CD4-positive, alpha-beta T cell treated with Interleukin-4 for 4 hours (primary cell): ENCODE measurements around the gene COX11.
A peak's percentile ranks its signal among the peaks of the same experiment; 100 is the strongest.

Experiments
- DNase-seq: peaks from one replicate; pipeline ENCODE4 v3.0.0-alpha.2; 2020

COX11 gene, protein sequence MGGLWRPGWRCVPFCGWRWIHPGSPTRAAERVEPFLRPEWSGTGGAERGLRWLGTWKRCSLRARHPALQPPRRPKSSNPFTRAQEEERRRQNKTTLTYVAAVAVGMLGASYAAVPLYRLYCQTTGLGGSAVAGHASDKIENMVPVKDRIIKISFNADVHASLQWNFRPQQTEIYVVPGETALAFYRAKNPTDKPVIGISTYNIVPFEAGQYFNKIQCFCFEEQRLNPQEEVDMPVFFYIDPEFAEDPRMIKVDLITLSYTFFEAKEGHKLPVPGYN

DNA sequence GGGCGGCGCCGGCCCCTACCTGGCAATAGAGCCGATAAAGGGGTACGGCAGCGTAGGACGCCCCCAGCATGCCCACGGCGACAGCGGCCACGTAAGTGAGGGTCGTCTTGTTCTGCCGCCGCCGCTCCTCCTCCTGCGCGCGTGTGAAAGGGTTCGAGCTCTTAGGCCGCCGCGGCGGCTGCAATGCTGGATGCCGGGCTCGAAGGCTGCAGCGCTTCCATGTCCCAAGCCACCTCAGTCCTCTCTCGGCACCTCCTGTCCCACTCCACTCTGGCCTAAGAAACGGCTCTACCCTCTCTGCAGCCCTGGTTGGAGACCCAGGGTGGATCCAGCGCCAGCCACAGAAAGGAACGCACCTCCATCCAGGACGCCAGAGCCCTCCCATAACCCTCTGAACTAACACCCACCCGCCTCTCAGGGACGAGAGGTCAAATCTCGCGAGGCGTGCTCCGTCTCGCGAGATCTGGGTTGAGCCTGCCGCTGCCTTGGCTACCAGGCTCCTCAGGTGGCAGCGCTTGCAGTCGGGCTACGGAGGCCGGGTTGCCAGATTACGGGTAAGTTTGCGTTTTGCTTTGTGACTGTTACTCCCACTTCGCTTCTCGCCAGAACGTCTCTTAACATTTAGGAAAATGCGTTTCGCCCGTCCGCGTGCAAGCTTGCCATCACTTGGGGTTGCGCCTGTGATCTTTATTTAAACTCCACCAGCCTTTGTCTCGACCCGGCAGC, at the start of gene COX11, which contains the start of gene STXBP4:
Gene COX11, minus strand, starts transcription at position 393 of the 726 bp plus-strand sequence. Its CDS starts 8 bp downstream, at position 385.
Gene STXBP4, plus strand, starts transcription at position 504 of the 726 bp plus-strand sequence. CDS start 17,455 bp downstream, outside the sequence.
- peak; percentile 97 for DNase-seq

DNA sequence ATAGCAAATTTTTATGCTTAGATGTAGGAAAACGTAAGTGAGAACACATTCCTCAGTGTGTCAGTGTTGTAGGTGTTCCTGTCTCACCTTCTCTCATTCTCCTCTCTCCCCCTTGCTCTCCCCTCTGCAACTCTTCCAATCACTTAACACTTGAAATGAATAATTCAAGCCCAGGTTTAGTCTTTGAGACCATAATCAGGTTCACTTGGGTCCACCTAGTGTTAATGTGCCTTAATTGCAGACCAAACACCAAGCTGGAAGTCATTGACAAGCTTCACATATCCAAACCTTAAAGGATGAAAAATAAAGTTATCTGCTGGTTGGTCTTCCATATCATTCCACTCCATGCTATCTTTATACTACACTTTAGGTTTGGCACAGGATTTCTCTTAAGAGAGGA, 37.1 kb upstream of the COX11 start:
- peak; percentile 19 for DNase-seq

DNA sequence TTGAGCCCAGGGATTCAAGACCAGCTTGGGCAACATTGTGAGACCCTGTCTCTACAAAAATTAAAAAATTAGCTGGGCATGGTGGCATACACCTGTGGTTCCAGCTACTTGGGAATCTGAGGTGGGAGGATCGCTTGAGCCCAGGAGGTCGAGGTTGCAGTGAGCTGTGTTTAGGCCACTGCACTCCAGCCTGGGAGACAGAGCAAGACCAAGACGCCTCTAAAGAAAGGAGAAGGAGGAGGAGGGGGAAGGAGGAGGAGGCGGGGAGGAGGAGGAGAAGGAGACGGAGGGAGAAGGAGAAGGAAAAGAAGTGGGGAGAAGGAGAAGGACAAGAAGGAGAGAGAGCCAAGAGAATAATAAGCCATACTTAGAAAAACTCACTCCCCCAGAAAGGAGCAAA, 36.0 kb upstream of the COX11 start:
- DNase-seq = no peak

DNA sequence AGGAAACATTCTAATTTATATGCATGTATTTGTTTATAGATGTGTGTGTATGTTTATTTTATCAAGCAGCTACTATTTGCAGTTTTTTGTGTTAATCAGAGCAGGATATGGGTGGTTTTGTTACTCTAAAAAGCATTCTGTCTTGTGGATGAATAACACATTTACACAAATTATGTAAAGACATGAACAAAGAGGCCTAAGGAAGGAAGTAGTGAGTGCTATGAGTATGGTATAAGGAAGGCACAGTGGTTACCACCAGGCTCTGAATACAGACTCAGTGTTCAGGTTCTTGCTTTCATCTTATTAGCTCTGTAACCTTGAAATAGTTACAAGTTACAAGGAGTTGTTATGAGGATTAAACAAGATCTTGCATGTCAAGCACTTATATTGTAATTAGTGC, 34.0 kb upstream of the COX11 start:
- no peak for DNase-seq

DNA sequence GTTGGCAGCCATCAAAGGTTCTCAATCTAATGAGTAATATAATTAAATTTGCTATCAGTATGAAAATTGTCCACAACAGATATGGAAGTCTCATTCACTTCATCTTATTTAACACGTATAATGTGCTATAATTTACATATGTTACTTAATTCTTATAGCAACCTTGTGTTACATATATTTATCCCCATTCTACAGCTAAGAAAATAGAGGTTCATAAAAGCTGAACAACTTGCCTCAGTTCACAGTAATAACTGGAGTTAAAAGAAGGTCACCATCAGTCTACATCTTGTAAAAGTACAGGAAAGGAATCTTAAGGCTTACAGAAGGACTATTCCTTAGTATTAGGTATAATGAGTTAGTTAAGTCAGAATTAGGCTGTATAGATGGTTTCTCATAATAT, 28.0 kb upstream of the COX11 start:
- DNase-seq = no peak

DNA sequence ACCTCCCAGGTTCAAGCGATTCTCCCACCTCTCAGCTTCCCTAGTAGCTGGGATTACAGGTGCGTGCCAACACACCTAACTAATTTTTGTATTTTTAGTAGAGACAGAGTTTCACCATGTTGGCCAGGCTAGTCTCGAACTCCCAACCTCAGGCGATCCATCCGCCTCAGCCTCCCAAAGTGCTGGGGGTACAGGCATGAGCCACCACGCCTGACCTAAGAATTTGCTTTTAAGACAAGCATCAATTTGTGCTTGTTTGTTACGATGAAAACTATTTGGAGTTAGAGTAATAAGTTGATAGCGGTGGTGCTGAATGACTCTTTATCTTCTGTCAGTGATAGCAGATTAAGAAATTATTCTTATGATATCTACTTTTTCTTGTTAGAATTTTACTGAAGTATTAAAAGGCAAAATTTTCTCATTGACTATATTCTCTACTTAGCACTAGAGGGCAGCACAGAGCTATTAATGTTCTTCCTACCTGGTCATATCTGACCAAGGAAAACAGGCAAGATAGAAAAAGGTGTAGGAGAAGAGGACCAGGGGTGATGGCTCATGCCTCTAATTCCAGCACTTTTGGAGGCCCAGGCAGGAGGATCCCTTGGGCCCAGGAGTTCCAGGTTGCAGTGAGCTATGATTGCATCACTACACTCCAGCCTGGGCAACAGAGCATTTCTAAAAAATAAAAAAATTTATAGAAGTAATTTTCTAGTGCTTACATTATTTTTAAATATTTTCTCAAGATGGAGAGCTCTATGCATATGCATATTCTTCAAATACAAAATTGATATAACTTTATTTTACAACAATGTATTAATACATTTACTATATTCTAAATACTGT, 24.6 kb upstream of the COX11 start:
- DNase-seq = peak; percentile 61

DNA sequence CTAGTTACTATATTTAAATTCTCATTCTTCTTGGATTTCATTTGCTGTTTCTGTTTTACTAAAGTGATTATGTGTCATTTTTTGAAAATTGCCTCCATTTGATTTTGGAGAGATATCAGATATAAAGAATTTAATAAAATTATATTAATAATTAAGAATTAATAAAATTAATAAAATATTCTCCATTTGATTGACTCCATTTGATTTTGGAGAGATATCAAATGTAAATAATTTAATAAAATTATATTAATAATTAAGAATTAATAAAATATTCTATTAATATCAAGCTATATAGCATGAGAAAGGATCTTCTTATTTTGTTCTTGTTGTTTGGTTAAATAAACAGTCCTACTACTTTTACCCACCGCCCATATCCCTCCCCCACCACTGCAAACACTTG, 23.1 kb upstream of the COX11 start:
- DNase-seq = no peak

DNA sequence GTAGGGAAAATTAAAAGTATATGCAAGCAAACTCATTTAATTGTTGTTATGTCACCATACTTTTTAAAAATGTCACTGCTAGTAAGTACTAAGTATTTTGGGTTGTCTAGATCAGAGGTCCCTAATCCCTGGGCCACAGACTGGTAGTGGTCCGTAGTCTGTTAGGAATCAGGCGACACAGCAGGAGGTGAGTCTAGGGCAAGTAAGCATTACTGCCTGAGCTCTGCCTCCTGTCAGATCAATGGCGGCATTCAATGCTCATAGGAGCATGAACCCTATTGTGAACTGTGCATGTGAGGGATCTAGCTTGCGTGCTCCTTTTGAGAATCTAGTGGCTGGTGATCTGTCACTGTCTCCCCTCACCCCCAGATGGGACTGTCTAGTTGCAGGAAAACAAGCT, 21.7 kb upstream of the COX11 start:
- no peak for DNase-seq

DNA sequence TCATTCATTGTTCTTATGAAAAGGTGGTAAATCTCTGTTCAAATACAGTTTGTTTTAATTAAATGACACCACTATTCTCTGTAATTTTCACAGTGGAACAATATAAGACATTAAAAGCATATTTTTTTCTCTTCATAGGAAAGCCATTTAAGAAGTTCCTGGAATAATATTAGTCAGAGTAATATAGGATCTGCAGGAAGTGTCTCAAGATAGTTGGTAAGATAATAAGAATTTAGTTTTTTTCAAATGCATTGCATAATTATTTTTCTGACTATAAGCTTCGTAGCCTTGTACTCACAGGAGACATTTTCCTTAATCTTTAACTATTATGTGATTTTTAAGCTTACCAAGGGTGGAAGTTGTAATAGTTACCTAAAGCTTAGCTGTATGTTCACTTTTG, 17.0 kb upstream of the COX11 start:
- no peak for DNase-seq

DNA sequence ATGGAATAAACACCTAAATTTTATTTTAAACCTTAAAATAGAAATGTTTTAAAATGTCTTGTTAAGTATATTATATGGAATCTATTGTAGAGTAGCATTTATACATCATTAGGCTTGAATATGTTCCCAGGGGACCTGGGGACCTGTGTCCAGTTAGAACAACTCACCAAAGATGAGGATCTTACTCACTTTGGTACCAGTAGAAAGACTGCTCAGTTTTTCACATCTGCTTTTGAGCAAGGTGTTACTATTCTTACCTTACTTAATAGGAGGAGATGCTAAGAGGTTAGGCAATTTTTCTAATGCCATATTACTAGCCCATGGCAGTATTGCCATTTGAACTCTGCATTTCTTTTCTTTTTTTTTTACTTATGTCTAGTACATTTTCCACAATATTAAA, 14.8 kb upstream of the COX11 start:
- DNase-seq = no peak

DNA sequence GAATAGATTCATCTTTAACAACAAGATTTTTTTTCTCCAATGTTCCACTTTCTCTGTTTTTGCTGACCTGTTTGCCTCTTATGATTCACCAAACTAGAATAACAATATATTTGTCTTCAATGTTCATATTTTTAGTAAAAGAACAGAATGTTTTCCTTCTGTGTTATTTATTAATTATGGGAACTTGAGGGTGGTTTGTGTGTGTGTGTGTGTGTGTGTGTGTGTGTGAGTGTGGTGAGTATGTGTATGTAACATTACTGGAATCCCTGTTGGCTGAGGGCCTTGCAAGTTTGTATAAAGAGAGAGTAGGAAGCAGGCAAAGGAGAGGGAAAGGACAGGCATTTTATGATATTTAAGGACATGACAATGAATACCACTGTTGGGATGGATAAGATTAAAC, 13.9 kb upstream of the COX11 start:
- DNase-seq = no peak

DNA sequence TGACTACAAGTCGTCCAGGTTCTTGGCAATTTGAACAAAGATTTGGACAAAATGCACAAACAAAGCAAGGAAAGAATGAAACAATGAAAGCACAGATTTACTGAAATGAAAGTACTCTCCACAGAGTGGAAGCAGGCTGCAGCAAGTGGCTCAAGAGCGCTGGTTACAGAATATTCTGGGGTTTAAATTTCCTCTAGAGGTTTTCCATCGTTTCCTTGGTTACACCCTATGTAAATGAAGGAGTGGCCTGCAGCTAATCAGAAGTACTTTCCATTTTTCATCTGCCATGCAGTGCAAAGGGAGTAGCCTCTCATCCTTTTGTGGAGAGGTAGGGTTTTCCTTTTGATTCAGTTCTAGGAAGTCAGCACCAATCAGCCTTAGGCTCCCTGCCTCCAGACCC, 11.9 kb upstream of the COX11 start:
- DNase-seq = no peak

DNA sequence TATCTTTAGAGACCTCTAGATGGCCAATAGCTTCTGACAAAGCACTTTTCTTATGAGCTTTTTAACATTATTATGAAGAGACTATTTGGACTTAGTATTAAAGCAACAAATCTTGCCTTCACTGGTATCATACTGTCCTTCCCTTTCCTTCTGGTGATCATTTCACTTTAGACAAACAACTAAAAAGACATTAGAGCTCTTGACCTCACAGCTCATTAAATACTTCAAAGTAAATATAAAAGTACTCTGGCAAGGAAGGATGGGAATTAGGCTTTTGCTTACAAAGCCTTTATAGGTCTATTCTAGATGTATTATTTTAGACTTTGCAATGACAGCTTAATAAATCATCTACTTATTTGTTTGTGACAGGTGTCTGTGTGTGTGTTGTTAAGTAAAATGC, 11.2 kb upstream of the COX11 start:
- no peak for DNase-seq

DNA sequence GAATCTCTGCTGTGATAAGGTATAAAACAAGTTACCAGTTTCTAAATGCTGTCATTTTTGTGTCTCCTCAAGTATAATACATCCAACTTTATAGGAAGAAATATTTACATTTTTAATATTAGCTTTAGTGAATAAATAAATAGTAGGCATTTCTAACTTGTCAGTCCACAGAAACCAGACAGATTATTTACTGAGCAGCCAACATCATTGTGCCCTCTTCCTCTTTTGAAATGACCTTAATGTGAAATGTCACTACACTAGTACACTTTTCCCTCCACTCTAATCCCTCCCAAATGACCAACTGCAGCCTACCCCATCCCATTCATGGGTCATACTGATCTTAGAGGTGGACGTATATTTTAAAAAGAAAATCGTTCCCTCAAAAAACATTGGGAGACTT, 9.3 kb upstream of the COX11 start:
- no peak for DNase-seq

DNA sequence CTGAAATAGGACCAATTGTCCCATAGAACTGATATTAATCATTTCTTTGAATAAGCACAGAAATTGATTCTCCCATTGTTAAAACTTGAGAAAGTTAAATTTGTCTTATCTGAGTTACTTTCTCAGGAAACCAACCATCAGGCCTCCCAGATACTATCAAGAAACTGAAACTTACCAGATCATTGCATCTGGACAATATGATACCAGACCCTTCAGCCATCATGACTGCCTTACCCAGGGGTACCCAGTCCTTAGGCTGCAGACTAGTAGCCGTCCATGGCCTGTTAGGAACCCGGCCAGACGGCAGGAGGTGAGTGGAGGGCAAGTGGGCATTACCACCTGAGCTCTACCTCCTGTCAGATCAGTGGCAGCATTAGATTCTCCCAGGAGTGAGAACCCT, 7.9 kb upstream of the COX11 start:
- no peak for DNase-seq

DNA sequence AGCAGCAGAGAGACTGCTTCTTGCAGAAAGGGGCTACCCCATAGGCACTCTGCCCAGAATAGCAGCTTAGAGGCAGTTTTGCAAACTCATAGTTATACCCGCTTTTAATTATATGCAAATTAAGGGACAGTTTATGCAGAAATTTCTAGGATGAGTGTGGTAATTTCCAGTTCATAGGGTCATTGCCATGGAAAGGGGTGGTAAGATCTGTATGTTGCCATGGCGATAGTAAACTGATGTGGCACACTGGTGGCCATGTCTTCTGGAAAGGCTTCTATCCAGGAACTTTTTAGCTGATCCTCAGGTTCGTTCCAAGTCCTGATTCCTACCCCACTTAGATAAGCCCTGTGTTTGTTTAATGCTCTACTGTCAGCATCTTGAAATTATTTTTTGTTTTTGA, 6.3 kb upstream of the COX11 start:
- no peak for DNase-seq

DNA sequence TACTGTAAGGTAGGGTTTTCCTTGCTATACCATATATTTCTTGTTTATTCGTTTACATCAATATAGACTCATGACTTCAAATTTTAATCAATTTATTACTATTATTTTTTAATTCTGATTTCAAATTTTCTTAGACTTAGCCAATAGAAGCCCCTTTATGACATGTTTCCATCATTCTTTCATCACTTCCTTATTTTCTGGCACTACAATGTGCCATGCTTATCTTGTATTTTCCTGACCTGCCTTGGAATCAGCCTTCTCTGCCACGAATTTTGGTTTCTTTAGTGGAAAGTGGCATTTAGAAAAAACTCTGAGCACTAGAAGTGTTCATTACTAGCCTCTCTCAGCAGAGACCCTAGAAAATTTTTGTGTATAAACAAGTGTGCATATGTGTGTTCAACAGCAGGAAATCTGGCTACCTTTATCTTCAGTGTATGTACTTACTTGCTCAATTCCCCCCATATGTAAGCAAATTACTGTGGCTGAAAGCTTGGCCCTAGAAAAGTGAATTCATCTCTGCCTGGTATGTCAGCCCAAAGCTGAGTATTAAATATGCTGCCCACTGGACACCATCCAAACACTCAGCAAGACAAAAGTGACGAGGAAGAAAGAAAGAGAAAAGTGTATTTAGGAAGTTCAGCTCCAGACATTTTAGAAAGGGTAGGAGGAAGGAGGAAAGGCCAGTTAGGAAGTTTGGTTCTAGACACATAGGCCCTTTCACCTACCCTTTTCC, 4.1 kb upstream of the COX11 start:
- no peak for DNase-seq

DNA sequence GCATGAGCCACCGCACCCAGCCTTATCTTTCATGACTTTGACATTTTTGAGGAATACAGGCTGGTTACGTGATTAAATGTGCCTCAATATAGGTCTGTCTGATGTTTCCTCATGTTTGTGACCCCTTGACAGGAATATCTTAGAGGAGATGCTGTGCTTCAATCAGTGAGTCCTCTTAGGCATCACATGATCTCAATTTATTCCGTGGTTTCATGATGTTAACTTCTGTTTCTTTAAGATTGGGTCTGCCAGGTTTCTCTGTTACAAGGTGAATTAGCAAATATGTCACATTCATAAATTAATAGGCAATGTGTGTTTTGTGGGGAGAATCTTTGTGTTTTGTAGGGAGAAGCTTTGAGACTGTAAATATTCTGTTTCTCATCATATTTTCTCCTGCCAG, 3.4 kb upstream of the COX11 start:
- no peak for DNase-seq

DNA sequence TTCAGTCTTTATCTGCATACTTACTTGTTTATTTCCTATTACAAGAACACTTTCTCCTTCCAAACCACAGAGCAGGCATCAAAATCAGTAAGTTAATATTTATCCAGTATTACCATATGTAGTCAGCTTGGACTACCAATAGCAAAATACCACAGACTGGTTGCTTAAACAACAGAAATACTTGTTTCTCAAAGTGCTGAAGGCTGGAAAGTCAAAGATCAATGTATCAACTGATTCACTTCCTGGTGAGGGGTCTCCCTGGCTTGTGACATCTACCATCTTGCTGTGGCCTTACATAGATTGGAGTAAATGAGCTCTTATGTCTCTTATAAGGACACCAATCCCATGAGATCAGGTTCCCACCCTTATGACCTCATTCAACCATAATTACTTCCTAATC, 2.7 kb upstream of the COX11 start:
- DNase-seq = no peak

DNA sequence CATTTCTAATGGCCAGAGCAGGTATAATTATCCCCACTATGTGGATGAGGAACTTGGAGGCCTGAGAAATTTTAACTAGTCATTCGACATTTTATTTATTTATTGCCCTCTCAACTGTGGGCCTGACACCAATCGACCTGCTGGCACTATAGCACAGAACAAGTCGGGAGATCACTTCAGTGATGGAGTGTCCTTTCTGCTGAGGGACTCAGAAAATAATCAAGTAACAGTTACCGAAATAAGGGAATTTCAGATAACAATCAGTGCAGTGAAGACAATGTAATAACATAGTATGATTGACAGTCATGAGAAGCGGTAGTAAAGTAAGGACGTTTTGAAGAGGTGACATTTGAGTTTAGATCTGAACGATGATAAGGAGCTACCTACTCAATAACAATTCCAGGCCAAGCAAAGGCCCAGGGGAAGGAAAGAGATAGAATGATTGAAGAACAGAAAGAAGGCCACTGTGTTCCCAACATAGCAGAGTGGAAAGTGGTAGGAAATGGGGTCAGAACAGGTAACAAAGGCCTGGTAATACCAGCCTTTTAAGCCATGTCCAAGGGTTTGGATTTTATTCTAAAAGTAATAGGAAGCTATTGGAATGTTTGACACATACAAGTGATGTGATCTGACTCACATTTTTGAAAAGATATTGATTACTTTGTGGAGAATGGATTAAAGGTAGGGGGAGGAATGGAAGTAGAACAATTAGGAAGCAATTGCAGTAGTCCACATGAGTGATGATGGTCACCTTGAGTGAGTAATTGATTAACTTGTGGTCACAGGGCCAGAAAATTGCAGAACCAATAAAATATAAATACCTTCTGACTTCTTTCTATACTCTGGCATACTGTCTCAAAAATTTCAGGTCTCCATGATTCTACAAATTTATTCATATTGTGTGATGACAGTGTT, 1.5 kb upstream of the COX11 start:
- no peak for DNase-seq

DNA sequence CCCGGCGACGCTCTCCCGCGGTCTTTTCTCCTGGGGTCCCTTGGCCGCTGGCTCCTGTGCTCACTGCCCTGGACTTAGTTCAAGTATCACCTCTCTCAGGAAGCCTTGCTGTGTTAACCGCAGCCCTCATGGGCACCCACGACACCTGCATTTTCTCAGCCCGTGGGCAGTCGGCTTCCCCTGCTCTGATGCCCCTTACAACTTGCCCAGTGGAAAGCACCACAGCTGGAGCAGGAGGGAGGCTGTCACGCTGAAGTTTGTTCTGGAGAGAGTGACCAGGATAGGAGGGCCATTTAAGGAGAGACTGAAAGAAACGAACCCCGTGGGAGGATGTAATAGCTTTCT, 506 bp upstream of the COX11 start:
- no peak for DNase-seq
